Nephron progenitor cell (in vitro differentiated cells): Measurements from ENCODE around the gene SPATC1L.

Source experiments
- DNase-seq: peaks from one replicate; pipeline ENCODE4 v3.0.0; 2021
- H3K27ac Mint-ChIP-seq: 2 replicates; pipeline ENCODE4 v1.8.0; 2021; ENCODE audit warnings: mild to moderate bottlenecking, moderate library complexity, mixed read lengths
- H3K27me3 Mint-ChIP-seq: 2 replicates; pipeline ENCODE4 v1.8.0; 2021; ENCODE audit warnings: mild to moderate bottlenecking, low read depth, mixed read lengths; ENCODE audit not compliant: poor library complexity
- H3K36me3 Mint-ChIP-seq: 2 replicates; pipeline ENCODE4 v1.8.0; 2021; ENCODE audit warnings: low read depth, mixed read lengths
- H3K4me1 Mint-ChIP-seq: 2 replicates; pipeline ENCODE4 v1.8.0; 2021; ENCODE audit warnings: mixed read lengths
- H3K4me3 Mint-ChIP-seq: 2 replicates; pipeline ENCODE4 v1.8.0; 2021; ENCODE audit warnings: mild to moderate bottlenecking, moderate library complexity, mixed read lengths
- H3K9me3 Mint-ChIP-seq: 2 replicates; pipeline ENCODE4 v1.8.0; 2021; ENCODE audit warnings: mild to moderate bottlenecking, moderate library complexity, mixed read lengths
- TF ChIP-seq, protein P1 (sequence below): fragments of 200-600 bp; sonication (generic); IDR thresholded peaks from 2 replicates; pipeline ENCODE4 v1.5.0; 2021; ENCODE audit warnings: antibody characterized with exemption

Gene SPATC1L

DNA sequence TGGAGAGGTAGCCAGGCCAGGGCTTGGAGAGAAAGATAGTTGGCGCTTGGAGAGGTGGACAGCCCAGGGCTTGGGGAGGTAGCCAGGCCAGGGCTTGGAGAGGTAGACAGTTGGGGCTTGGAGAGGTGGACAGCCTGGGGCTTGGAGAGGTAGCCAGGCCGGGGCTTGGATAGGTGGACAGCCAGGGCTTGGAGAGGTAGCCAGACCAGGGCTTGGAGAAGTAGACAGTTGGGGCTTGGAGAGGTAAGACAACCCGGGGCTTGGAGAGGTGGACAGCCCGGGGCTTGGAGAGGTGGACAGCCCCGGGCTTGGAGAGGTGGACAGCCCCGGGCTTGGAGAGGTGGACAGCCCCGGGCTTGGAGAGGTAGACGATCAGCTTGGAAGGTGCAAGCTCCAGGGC is 36.6 kb upstream of the SPATC1L start:
- Mint-ChIP-seq H3K9me3 (peaks cover 6% of the 10 kb centered on the region), H3K27me3 (peaks cover 5% of the 10 kb centered on the region), H3K27ac (no peak overlapping the region), H3K4me1 (peaks cover 41% of the 10 kb centered on the region), H3K4me3 (no peak overlapping the region), H3K36me3 (peaks cover 44% of the 10 kb centered on the region)
- DNase-seq: no peak
- TF ChIP-seq, protein P1, sequence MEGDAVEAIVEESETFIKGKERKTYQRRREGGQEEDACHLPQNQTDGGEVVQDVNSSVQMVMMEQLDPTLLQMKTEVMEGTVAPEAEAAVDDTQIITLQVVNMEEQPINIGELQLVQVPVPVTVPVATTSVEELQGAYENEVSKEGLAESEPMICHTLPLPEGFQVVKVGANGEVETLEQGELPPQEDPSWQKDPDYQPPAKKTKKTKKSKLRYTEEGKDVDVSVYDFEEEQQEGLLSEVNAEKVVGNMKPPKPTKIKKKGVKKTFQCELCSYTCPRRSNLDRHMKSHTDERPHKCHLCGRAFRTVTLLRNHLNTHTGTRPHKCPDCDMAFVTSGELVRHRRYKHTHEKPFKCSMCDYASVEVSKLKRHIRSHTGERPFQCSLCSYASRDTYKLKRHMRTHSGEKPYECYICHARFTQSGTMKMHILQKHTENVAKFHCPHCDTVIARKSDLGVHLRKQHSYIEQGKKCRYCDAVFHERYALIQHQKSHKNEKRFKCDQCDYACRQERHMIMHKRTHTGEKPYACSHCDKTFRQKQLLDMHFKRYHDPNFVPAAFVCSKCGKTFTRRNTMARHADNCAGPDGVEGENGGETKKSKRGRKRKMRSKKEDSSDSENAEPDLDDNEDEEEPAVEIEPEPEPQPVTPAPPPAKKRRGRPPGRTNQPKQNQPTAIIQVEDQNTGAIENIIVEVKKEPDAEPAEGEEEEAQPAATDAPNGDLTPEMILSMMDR: no peak

DNA sequence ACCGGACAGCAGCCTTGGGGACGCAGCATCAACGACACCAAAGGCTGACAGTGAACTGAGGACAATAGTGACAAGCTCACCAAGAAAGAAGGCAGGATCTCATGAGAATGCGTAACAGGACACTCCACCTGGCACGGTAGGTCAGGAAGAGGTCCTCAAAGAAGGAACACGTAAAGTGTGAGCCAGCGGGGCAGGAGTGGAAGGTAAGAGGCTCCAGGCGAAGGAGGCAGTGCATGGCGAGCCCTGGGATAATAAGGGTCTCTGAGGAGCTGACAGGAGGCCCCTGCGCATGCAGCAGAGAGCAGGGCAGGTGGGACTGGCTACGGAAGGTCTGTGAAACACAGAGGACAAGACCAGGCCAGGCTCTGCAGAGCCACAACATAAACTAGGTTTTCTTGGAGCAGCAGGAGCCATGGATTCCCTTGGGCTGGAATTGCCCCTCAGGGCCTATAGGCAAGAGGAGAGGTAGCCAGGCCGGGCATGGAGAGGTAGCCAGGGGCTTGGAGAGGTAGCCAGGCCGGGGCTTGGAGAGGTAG is 36.1 kb upstream of the SPATC1L start:
- Mint-ChIP-seq H3K4me1 (peaks cover 36% of the 10 kb centered on the region), H3K4me3 (no peak overlapping the region), H3K36me3 (peaks cover 39% of the 10 kb centered on the region), H3K27me3 (peaks cover 5% of the 10 kb centered on the region), H3K27ac (peak overlapping the region; percentile 93), H3K9me3 (peaks cover 1% of the 10 kb centered on the region)
- TF ChIP-seq, protein P1: no peak
- no peak for DNase-seq

DNA sequence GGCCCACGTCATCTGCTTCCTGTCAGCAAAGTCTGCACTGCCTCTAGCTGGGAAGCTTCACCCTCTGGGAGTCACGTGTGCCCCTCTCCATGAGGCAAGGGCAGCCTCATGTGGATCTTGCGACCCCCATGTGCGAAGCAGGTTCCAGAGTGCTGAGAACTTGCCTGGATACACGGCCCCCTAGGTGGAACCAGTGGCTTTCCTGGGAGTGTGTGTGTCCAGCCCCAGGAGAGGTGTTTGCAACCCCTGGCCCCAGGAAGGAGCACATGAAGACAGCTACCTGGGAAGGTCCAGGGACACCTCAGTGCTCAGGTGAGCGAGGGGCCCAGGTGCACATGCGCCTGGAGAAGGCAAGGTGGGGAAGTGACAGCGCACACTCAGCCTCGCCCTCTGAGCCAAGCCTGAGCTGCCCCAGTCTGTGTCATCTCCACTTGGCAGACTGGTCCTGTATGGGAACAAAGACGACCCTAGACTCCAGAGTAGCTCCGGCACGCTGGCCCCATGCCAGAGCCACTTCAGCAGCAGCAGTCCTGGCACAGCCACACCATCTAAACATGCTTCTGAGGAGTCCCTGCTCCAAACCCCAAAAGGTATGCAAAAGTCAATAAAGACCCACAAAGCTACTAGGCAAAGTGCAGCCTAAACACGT is 35.5 kb upstream of the SPATC1L start:
- TF ChIP-seq, protein P1: no peak
- Mint-ChIP-seq H3K27ac (peak overlapping the region; percentile 93), H3K4me3 (no peak overlapping the region), H3K4me1 (peaks cover 31% of the 10 kb centered on the region), H3K27me3 (peaks cover 5% of the 10 kb centered on the region), H3K36me3 (peaks cover 33% of the 10 kb centered on the region), H3K9me3 (no peaks in the 10 kb centered on the region)
- DNase-seq: no peak

DNA sequence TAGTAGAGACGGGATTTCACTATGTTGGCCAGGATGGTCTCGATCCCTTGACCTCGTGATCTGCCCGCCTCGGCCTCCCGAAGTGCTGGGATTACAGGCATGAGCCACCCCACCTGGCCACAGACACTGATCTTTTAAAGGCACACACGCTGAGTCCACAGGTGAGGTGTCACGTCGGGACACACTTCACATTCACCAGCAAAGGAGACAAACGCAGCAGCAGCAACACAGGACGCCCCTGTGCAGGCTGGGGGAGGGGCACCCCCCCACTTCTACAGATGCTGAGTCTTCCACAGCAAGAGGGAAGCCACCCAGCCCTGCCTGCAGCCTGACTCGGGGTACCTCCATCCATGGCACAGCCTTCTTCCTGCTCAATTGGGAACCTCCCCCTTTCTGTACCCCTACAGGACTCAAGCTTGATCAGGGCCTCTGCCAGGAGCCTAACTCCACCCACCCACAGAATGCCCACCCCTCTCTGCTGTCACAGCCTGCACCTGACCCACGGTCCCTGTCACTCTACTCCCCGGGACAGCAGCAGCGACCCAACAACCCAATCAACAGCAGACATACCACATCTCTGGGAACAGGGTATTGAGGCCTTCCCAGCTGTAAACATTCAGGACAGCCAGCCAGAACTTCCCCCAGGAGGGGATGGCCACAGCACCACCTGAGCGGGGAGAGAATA is 34.8 kb upstream of the SPATC1L start:
- H3K27ac Mint-ChIP-seq: peak overlapping the region; percentile 90
- DNase-seq: no peak
- H3K36me3 Mint-ChIP-seq: peaks cover 33% of the 10 kb centered on the region
- TF ChIP-seq, protein P1: no peak
- H3K27me3 Mint-ChIP-seq: peaks cover 5% of the 10 kb centered on the region
- H3K4me3 Mint-ChIP-seq: no peak overlapping the region
- H3K9me3 Mint-ChIP-seq: no peaks in the 10 kb centered on the region
- H3K4me1 Mint-ChIP-seq: peaks cover 25% of the 10 kb centered on the region

DNA sequence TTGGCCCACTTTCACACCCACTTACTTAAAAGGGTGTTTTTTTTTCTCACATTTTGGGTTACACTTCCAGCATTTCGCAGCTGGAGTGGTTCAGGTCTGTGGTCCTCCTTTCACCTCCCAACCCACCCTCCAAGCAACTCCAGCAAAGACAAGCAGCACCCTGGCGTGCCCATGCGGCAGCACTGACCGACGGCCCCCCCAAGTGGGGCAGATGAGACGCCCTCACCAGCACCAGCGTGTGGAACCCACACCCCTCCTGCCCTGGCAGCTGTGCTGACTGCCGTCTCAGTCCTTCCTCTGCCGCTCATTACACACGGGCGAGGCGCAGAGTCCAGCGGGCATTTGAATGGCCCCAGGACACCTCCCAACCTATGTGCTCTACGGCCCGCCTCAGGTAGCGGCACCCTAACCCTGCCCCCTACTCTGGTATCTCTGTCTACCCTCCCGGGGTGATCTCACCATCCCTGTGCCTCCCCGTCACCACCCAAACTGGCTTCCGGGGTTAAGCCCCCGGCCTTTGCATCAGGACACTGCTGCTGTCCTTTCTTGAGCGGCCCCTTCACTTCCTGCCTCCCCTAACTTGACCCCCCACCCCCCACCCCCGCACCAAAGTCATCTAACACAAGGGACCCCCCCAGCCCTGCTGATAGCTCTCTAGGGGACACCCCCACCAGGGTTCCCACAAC is 33.4 kb upstream of the SPATC1L start:
- H3K9me3 Mint-ChIP-seq: no peaks in the 10 kb centered on the region
- H3K27me3 Mint-ChIP-seq: peaks cover 5% of the 10 kb centered on the region
- H3K36me3 Mint-ChIP-seq: peaks cover 32% of the 10 kb centered on the region
- peaks cover 21% of the 10 kb centered on the region for H3K4me1 Mint-ChIP-seq
- H3K4me3 Mint-ChIP-seq: no peak overlapping the region
- no peak overlapping the region for H3K27ac Mint-ChIP-seq
- no peak for DNase-seq
- TF ChIP-seq, protein P1: no peak
